RWPE1 (cell line): ENCODE measurements around the gene CCT5.

Experiments
- CTCF ChIA-PET: fragments of 350-600 bp; sonication (Branson Sonifier 250); formaldehyde crosslinking; extraction: SDS; loops from one replicate; lab custom pipeline; 2021; lab: Yijun Ruan, JAX
- POLR2A ChIA-PET: fragments of 400-600 bp; formaldehyde crosslinking; extraction: SDS; loops from one replicate; lab custom pipeline; 2020; ENCODE audit warnings: antibody characterized with exemption; ENCODE audit not compliant: low non-redundant PET; lab: Yijun Ruan, JAX
- DNase-seq: peaks from one replicate; pipeline ENCODE4 v3.0.0; 2012; ENCODE audit warnings: low spot score
- H3K27ac ChIP-seq: fragments of 450-650 bp; 2 replicates; pipeline ENCODE4 v1.5.1; 2017
- CTCF ChIP-seq: fragments of 450-650 bp; conservative IDR thresholded peaks from 2 replicates; pipeline ENCODE4 v1.5.1; 2017; ENCODE audit warnings: low read depth, mild to moderate bottlenecking

The CCT5 gene

DNA sequence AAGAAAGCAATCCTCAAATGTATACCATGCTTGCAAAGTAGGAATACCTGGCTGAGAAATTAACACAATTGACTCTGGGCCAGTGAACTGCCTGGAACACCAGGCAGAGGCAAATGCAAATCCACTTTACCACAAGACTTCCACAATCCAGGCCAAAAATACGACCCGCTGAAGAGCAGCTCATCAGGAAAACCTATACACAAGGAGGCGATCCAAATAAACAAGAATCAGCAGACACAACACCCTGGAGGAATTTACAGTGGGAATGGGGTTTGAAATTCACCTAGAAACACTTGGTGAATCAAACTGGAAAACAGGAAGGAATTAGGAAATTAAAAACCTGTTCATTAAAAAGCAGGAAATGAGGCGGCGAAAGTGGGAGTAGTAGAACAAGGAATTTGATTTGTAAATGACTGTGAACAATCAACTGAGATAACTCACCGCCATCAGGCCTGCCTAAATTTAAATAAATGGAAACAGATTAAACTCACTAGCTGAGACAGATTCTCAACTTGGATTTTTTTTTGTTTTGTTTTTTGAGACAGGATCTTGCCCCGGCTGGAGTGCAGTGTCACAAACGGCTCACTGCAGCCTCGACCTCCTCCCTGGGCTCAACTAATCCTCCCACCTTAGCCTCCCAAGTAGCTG lies 41.7 kb downstream of the CCT5 start:
- no peak for DNase-seq
- ChIA-PET POLR2A (no interaction called here), CTCF (interaction anchor here (0.7 kb wide), 1 partner anchor 8 kb away, joined by 3 read pairs; no protein-coding TSS in a partner anchor)
- no peak for TF ChIP-seq CTCF
- no peak overlapping the region for H3K27ac ChIP-seq

- no peak overlapping the region for H3K27ac ChIP-seq
These were observed 44.0 kb downstream of the CCT5 start for GRCh38 chr5:10293907-10294662.

GRCh38 chr5:10295619-10296326 lies 45.7 kb downstream of the CCT5 start:
- DNase-seq = no peak
- ChIA-PET POLR2A (no interaction called here), CTCF (interaction anchor here (0.5 to 1.2 kb wide), 4 partner anchors 8 to 661 kb away, joined by 3 to 9 read pairs (median 4); no protein-coding TSS in a partner anchor)
- H3K27ac ChIP-seq = no peak overlapping the region
- no peak for TF ChIP-seq CTCF

More at GRCh38 chr5:10293907-10294662, 44.0 kb downstream of the CCT5 start:
- no peak for TF ChIP-seq CTCF
- ChIA-PET CTCF (no interaction called here), POLR2A (no interaction called here)
- no peak for DNase-seq

DNA sequence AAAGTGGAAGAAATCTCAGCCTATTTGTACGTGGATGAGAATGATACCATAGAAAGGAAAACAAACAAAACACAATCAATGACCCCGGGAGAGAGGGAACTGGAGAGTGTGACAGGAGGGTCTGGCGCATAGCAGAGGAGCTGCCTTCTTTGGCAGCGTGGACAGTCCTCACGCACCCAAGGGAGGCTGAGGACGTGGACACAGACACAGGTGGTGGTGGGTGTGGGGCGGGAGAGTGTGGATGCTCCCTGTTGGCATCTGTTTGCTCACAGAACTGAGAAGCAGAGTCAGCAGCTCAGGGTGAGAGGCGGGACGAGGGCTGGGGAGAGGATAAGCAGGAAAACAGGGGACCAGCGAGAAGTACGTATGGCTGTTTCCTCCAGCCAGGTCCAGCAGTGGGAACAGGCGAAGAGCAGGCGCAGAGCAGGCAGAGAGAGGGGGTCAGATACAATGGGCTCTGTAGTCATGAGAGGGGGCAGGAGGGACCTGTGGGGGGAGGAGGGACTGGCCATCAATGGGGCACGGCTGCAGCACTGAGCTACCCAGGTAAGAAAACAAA lies 47.6 kb downstream of the CCT5 start:
- no peak for DNase-seq
- TF ChIP-seq CTCF = no peak
- POLR2A ChIA-PET = no interaction called here
- no peak overlapping the region for H3K27ac ChIP-seq
- CTCF ChIA-PET = no interaction called here

- ChIA-PET POLR2A (no interaction called here), CTCF (no interaction called here)
- no peak for TF ChIP-seq CTCF
- DNase-seq = no peak
- no peak overlapping the region for H3K27ac ChIP-seq
These were observed 50.2 kb downstream of the CCT5 start for GRCh38 chr5:10300246-10300645.

DNA sequence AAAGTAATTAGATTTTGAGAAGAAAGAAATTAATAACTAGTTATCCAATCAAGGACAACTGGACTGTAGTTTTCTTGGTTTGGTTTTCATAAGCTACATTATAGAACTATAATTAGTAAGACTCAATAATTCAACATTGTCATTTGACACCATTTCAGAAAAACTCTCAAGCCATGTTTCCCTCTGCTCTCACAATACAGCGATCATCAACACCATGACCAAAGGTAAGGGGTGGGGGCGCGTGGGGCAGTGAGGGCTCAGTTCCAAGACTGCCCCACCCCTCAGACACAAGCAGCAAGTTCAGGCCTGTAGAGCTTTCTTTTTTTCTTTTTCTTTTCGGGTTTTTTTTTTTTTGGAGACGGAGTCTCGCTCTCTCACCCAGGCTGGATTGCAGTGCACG lies 51.2 kb downstream of the CCT5 start:
- no peak for DNase-seq
- no peak for TF ChIP-seq CTCF
- ChIA-PET POLR2A (no interaction called here), CTCF (no interaction called here)
- H3K27ac ChIP-seq = peak overlapping the region; percentile 85
